Ectodermal cell (in vitro differentiated cells): ENCODE measurements around the gene BAHCC1.

Experiments
- H3K27ac ChIP-seq: 2 replicates; pipeline ENCODE4 v1.7.0; 2013; ENCODE audit warnings: mild to moderate bottlenecking, low read depth, low read length; ENCODE audit not compliant: insufficient read depth, poor library complexity, severe bottlenecking
- H3K27me3 ChIP-seq: 2 replicates; pipeline ENCODE4 v1.7.0; 2013; ENCODE audit warnings: mild to moderate bottlenecking, low read length; ENCODE audit not compliant: insufficient read depth, control insufficient read depth, poor library complexity, severe bottlenecking
- H3K36me3 ChIP-seq: one replicate; pipeline ENCODE4 v1.7.0; 2013; ENCODE audit warnings: low read length; ENCODE audit not compliant: control insufficient read depth, insufficient read depth
- H3K4me1 ChIP-seq: one replicate; pipeline ENCODE4 v1.7.0; 2013; ENCODE audit warnings: low read length; ENCODE audit not compliant: control insufficient read depth, insufficient read depth
- H3K4me3 ChIP-seq: 2 replicates; pipeline ENCODE4 v1.7.0; 2013; ENCODE audit warnings: low read depth, low read length, control low read depth; ENCODE audit not compliant: insufficient read depth
- H3K9me3 ChIP-seq: 2 replicates; pipeline ENCODE4 v1.7.0; 2013; ENCODE audit warnings: mild to moderate bottlenecking, low read length, moderate library complexity; ENCODE audit not compliant: control insufficient read depth
- WGBS, 2 experiments: methylation state at CpG; one replicate each; pipeline ENCODE4 v1.1.7; 2013; ENCODE audit warnings: missing lambda C conversion rate in 2 of 2; 5-methylcytosine and 5-hydroxymethylcytosine counted together

The BAHCC1 gene

GRCh38 chr17:81414756-81415516 is 19.7 kb downstream of the BAHCC1 start:
- 91 to 92% methylated on average over 41 of the region's 41 CpGs for WGBS, 2 experiments
- H3K4me3 ChIP-seq: no peak overlapping the region

GRCh38 chr17:81415681-81416080 is 20.4 kb downstream of the BAHCC1 start:
- H3K36me3 ChIP-seq: no peaks in the 10 kb centered on the region
- H3K27ac ChIP-seq: no peak overlapping the region
- no peaks in the 10 kb centered on the region for H3K9me3 ChIP-seq
- 93 to 94% methylated on average over 15 of the region's 15 CpGs for whole genome bisulfite sequencing, 2 experiments
- H3K4me3 ChIP-seq: no peak overlapping the region
- H3K4me1 ChIP-seq: peaks cover 16% of the 10 kb centered on the region
- H3K27me3 ChIP-seq: no peaks in the 10 kb centered on the region

More at GRCh38 chr17:81414756-81415516, 19.7 kb downstream of the BAHCC1 start:
- H3K36me3 ChIP-seq: no peaks in the 10 kb centered on the region
- H3K27ac ChIP-seq: no peak overlapping the region
- no peaks in the 10 kb centered on the region for H3K9me3 ChIP-seq
- peaks cover 23% of the 10 kb centered on the region for H3K4me1 ChIP-seq
- no peaks in the 10 kb centered on the region for H3K27me3 ChIP-seq

GRCh38 chr17:81416612-81417011 is 21.4 kb downstream of the BAHCC1 start:
- 91% methylated on average over 10 of the region's 10 CpGs for WGBS, 2 experiments
- H3K4me3 ChIP-seq: no peak overlapping the region
- no peaks in the 10 kb centered on the region for H3K36me3 ChIP-seq
- H3K27me3 ChIP-seq: no peaks in the 10 kb centered on the region
- H3K27ac ChIP-seq: no peak overlapping the region
- no peaks in the 10 kb centered on the region for H3K9me3 ChIP-seq
- peaks cover 16% of the 10 kb centered on the region for H3K4me1 ChIP-seq

- 91 to 92% methylated on average over 37 of the region's 38 CpGs for WGBS, 2 experiments
- Histone ChIP-seq H3K9me3 (no peaks in the 10 kb centered on the region), H3K27ac (no peak overlapping the region), H3K36me3 (no peaks in the 10 kb centered on the region), H3K4me1 (peaks cover 16% of the 10 kb centered on the region), H3K4me3 (no peak overlapping the region), H3K27me3 (no peaks in the 10 kb centered on the region)
Measured at GRCh38 chr17:81417049-81417878, 22.0 kb downstream of the BAHCC1 start.

GRCh38 chr17:81417879-81418709 is 22.8 kb downstream of the BAHCC1 start:
- Histone ChIP-seq H3K27me3 (no peaks in the 10 kb centered on the region), H3K4me1 (peaks cover 24% of the 10 kb centered on the region), H3K9me3 (no peaks in the 10 kb centered on the region), H3K36me3 (no peaks in the 10 kb centered on the region), H3K27ac (no peak overlapping the region), H3K4me3 (no peak overlapping the region)
- WGBS, 2 experiments: 93 to 94% methylated on average over 23 of the region's 23 CpGs

- H3K27me3 ChIP-seq: no peaks in the 10 kb centered on the region
- H3K4me3 ChIP-seq: no peak overlapping the region
- H3K4me1 ChIP-seq: peaks cover 31% of the 10 kb centered on the region
- H3K9me3 ChIP-seq: no peaks in the 10 kb centered on the region
- 70 to 74% methylated on average over 14 of the region's 14 CpGs for WGBS, 2 experiments
- no peaks in the 10 kb centered on the region for H3K36me3 ChIP-seq
- peak overlapping the region; percentile 44 for H3K27ac ChIP-seq
Measured at GRCh38 chr17:81418710-81419318, 23.6 kb downstream of the BAHCC1 start.

GRCh38 chr17:81419319-81419885 is 24.1 kb downstream of the BAHCC1 start:
- Histone ChIP-seq H3K27ac (no peak overlapping the region), H3K4me1 (peaks cover 31% of the 10 kb centered on the region), H3K27me3 (no peaks in the 10 kb centered on the region), H3K4me3 (no peak overlapping the region), H3K36me3 (no peaks in the 10 kb centered on the region), H3K9me3 (no peaks in the 10 kb centered on the region)
- 30 to 35% methylated on average over 31 of the region's 32 CpGs for WGBS, 2 experiments

- H3K36me3 ChIP-seq: no peaks in the 10 kb centered on the region
- H3K27ac ChIP-seq: no peak overlapping the region
- H3K4me1 ChIP-seq: peaks cover 31% of the 10 kb centered on the region
- no peaks in the 10 kb centered on the region for H3K9me3 ChIP-seq
- 87% methylated on average over 28 of the region's 28 CpGs for WGBS, 2 experiments
- no peaks in the 10 kb centered on the region for H3K27me3 ChIP-seq
- no peak overlapping the region for H3K4me3 ChIP-seq
Measured at GRCh38 chr17:81419886-81420768, 24.9 kb downstream of the BAHCC1 start.
